CD4-positive, alpha-beta T cell (primary cell): ENCODE measurements around the gene LPAR1. TPM values are rescaled to one million over a fixed set of nuclear protein-coding genes. Genes with fewer than 3 reads are reported as not detected.
A peak's percentile ranks its signal among the peaks of the same experiment; 100 is the strongest.

Source experiments
- ATAC-seq: fragments of 200-7000 bp; cut with Tn5 transposase; one replicate; pipeline ENCODE4 v1.10.0; 2022; ENCODE audit warnings: mild to moderate bottlenecking; ENCODE audit not compliant: poor library complexity
- CTCF ChIA-PET: fragments of 350-600 bp; sonication (Branson Sonifier 250); formaldehyde crosslinking; loops from one replicate; lab custom pipeline; 2021; ENCODE audit warnings: antibody characterized with exemption, inconsistent platforms; lab: Charles Lee
- POLR2A ChIA-PET: fragments of 350-600 bp; sonication (Branson Sonifier 250); formaldehyde crosslinking; loops from one replicate; lab custom pipeline; 2021; ENCODE audit warnings: antibody characterized with exemption, inconsistent platforms; lab: Charles Lee
- DNase-seq, 14 experiments: peaks; one replicate each; pipeline ENCODE4 v3.0.0-alpha.2; 2013 to 2020; ENCODE audit warnings: mixed read lengths in 2 of 14
- H3K27ac ChIP-seq, 2 donors: one replicate each; pipeline versions ENCODE4 v1.5.1 to v1.7.0; 2013; ENCODE audit warnings: low read length in 2 of 2, low read depth in 1 of 2, mild to moderate bottlenecking in 1 of 2
- H3K27me3 ChIP-seq, 2 experiments: 1 replicate in 1 of 2; 2 replicates in 1 of 2; pipeline versions ENCODE4 v1.6.1 to v1.7.0; 2013; ENCODE audit warnings: low read length in 2 of 2, control low read depth in 1 of 2, mild to moderate bottlenecking in 1 of 2, moderate library complexity in 1 of 2; ENCODE audit not compliant: insufficient read depth in 2 of 2, control insufficient read depth in 1 of 2
- H3K36me3 ChIP-seq: one replicate; pipeline ENCODE4 v1.6.1; 2013; ENCODE audit warnings: low read length, control low read depth; ENCODE audit not compliant: insufficient read depth
- H3K4me1 ChIP-seq: one replicate; pipeline ENCODE4 v1.6.1; 2013; ENCODE audit warnings: low read length, control low read depth; ENCODE audit not compliant: insufficient read depth
- H3K4me3 ChIP-seq: one replicate; pipeline ENCODE4 v1.5.1; 2013; ENCODE audit warnings: mild to moderate bottlenecking, low read length, moderate library complexity
- H3K9me3 ChIP-seq, 2 experiments: 1 replicate in 1 of 2; 2 replicates in 1 of 2; pipeline versions ENCODE4 v1.6.1 to v1.7.0; 2013; ENCODE audit warnings: low read length in 2 of 2, mild to moderate bottlenecking in 2 of 2, control low read depth in 1 of 2, moderate library complexity in 1 of 2; ENCODE audit not compliant: control insufficient read depth in 1 of 2, insufficient read depth in 1 of 2
- H3K27ac Mint-ChIP-seq: one replicate; pipeline ENCODE4 v1.8.0; 2020; ENCODE audit warnings: mixed read lengths
- H3K27me3 Mint-ChIP-seq: one replicate; pipeline ENCODE4 v1.8.0; 2021; ENCODE audit warnings: mixed read lengths
- H3K36me3 Mint-ChIP-seq: one replicate; pipeline ENCODE4 v1.8.0; 2021; ENCODE audit warnings: low read depth, mixed read lengths
- H3K4me1 Mint-ChIP-seq: one replicate; pipeline ENCODE4 v1.8.0; 2021; ENCODE audit warnings: low read depth, mixed read lengths
- H3K4me3 Mint-ChIP-seq: one replicate; pipeline ENCODE4 v1.8.0; 2020; ENCODE audit warnings: mild to moderate bottlenecking, mixed read lengths
- H3K9me3 Mint-ChIP-seq: one replicate; pipeline ENCODE4 v1.8.0; 2020; ENCODE audit warnings: mixed read lengths
- intact Hi-C, 2 experiments: fragments of 100-400 bp; cut with DNase I in 1 of 2; cut with micrococcal nuclease in 1 of 2; formaldehyde crosslinking; loops; one replicate each; pipeline versions ENCODE4 v1.15.1 to v1.9.0; 2023 to 2025; cut with DNase I, micrococcal nuclease
- total RNA-seq, 174 experiments: library from RNA in 2 of 174; stranded (reverse) in 2 of 174; gene quantifications; one replicate each; pipeline ENCODE4 v1.2.3 and lab custom pipeline; 2021 to 2026
- TF ChIP-seq, protein P1 (sequence below): fragments of 200-600 bp; IDR thresholded peaks from one replicate; pipeline ENCODE4 v1.8.0; 2022; ENCODE audit warnings: antibody characterized with exemption, mild to moderate bottlenecking

LPAR1 gene
- total RNA-seq, 2 experiments from 2014 or later, result not detected

DNA sequence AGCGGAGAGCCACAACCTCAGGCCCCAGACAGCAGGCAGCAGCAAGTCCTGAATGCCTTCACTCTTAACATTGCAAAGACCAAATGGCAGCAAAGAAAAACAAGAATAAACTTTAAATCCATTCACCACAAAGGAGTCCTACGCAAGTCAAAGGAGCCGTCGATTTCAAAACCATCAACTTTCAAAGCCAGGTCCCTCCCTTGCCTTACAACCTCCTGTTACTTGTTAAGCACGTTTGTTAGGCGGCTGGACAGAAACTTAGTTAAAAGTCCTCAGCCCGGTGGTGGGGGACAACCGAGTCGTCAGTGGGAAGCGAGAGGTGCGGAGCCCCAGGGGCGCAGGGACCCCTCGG, 938 bp downstream of the LPAR1 start:
- peaks cover 13 to 34% of the 10 kb centered on the region in 2 experiments for H3K27me3 ChIP-seq
- ChIA-PET POLR2A (no interaction called here), CTCF (no interaction called here)
- Mint-ChIP-seq H3K4me1 (peaks cover 12% of the 10 kb centered on the region), H3K4me3 (no peak overlapping the region), H3K27ac (no peak overlapping the region), H3K27me3 (peaks cover 65% of the 10 kb centered on the region), H3K36me3 (no peaks in the 10 kb centered on the region), H3K9me3 (no peaks in the 10 kb centered on the region)
- H3K4me1 ChIP-seq, result peaks cover 2% of the 10 kb centered on the region
- TF ChIP-seq, protein P1, sequence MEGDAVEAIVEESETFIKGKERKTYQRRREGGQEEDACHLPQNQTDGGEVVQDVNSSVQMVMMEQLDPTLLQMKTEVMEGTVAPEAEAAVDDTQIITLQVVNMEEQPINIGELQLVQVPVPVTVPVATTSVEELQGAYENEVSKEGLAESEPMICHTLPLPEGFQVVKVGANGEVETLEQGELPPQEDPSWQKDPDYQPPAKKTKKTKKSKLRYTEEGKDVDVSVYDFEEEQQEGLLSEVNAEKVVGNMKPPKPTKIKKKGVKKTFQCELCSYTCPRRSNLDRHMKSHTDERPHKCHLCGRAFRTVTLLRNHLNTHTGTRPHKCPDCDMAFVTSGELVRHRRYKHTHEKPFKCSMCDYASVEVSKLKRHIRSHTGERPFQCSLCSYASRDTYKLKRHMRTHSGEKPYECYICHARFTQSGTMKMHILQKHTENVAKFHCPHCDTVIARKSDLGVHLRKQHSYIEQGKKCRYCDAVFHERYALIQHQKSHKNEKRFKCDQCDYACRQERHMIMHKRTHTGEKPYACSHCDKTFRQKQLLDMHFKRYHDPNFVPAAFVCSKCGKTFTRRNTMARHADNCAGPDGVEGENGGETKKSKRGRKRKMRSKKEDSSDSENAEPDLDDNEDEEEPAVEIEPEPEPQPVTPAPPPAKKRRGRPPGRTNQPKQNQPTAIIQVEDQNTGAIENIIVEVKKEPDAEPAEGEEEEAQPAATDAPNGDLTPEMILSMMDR, result no peak
- ATAC-seq (no peak), DNase-seq (peak in 1 of 14 experiments; percentile 2)
- peaks cover 0 to 13% of the 10 kb centered on the region in 2 experiments for H3K9me3 ChIP-seq
- H3K4me3 ChIP-seq, result peak overlapping the region; percentile 16
- H3K27ac ChIP-seq, result no peak overlapping the region
- no peaks in the 10 kb centered on the region for H3K36me3 ChIP-seq
- intact Hi-C loops, result no loop called here

DNA sequence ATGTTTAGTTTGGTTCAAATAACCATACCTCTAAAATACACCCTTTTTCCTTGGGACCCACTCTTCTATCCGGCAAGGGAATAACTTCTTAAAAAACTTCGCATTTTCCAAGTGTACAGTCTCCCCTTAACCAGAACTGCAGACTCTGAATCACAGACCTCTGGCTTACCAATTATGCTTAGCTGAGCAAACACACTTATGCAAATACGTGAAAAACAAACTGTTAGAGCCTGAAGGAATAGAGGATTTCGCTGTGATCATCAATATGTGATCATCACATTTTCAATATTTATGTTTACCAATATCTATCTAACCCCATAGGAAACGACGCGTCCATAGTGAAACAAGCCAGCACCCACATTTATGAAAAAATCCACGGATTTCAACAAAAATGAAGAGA, 1.3 kb downstream of the LPAR1 start:
- CTCF ChIA-PET, result no interaction called here
- TF ChIP-seq, protein P1, result no peak
- H3K27ac Mint-ChIP-seq, result no peak overlapping the region

DNA sequence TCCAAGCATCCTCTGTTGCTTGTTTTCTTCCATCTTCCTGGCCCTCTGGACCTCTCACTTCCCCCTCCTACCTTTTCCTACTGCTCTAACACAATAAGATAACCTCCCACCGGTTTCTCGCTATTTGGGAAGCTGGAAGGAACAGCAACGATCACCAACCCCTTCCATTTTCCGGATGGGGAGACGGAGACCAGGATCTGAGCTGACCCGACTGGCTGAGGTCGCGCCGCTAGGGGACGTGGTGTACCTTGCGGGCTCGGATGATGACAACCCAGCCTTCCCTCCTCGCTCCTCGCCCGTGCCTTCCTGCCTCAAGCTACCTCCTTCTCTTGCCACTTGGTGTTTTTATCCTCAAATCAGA, 1.9 kb downstream of the LPAR1 start:
- Histone ChIP-seq H3K27me3 (peaks cover 13 to 34% of the 10 kb centered on the region in 2 experiments), H3K27ac (no peak overlapping the region), H3K36me3 (no peaks in the 10 kb centered on the region), H3K4me3 (no peak overlapping the region), H3K9me3 (peaks cover 0 to 13% of the 10 kb centered on the region in 2 experiments), H3K4me1 (peaks cover 2% of the 10 kb centered on the region)
- no peaks in the 10 kb centered on the region for H3K36me3 Mint-ChIP-seq
- H3K9me3 Mint-ChIP-seq, result no peaks in the 10 kb centered on the region
- H3K4me1 Mint-ChIP-seq, result peaks cover 12% of the 10 kb centered on the region
- TF ChIP-seq, protein P1, result no peak
- peaks cover 66% of the 10 kb centered on the region for H3K27me3 Mint-ChIP-seq
- ATAC-seq (no peak), DNase-seq (peak in 2 of 14 experiments; percentile 22 to 27)
- ChIA-PET POLR2A (no interaction called here), CTCF (no interaction called here)
- intact Hi-C loops, result no loop called here
- H3K27ac Mint-ChIP-seq, result no peak overlapping the region
- no peak overlapping the region for H3K4me3 Mint-ChIP-seq

More for the DNA sequence above, 1.3 kb downstream of the LPAR1 start:
- H3K27me3 ChIP-seq, result peaks cover 13 to 34% of the 10 kb centered on the region in 2 experiments
- H3K36me3 ChIP-seq, result no peaks in the 10 kb centered on the region
- Mint-ChIP-seq H3K4me3 (no peak overlapping the region), H3K9me3 (no peaks in the 10 kb centered on the region), H3K36me3 (no peaks in the 10 kb centered on the region), H3K4me1 (peaks cover 12% of the 10 kb centered on the region), H3K27me3 (peaks cover 67% of the 10 kb centered on the region)
- POLR2A ChIA-PET, result no interaction called here
- H3K4me3 ChIP-seq, result no peak overlapping the region
- intact Hi-C loops, result no loop called here
- DNase-seq, result no peak
- peaks cover 0 to 13% of the 10 kb centered on the region in 2 experiments for H3K9me3 ChIP-seq
- no peak overlapping the region for H3K27ac ChIP-seq
- no peak for ATAC-seq
- H3K4me1 ChIP-seq, result peaks cover 2% of the 10 kb centered on the region
